Femur (tissue), 1 donor: ENCODE measurements around the gene MRTFA.

Source experiments
- DNase-seq: peaks from one replicate; pipeline ENCODE4 v3.0.0-alpha.2; 2017

The MRTFA gene

GRCh38 chr22:40407831-40408717 lies 228.4 kb downstream of the MRTFA start:
- no peak for DNase-seq

GRCh38 chr22:40407021-40407761 lies 229.3 kb downstream of the MRTFA start:
- DNase-seq = no peak

- no peak for DNase-seq
Measured at GRCh38 chr22:40406063-40406890, 230.2 kb downstream of the MRTFA start.

- DNase-seq = no peak
Measured at GRCh38 chr22:40405178-40406062, 231.1 kb downstream of the MRTFA start.

- no peak for DNase-seq
Measured at GRCh38 chr22:40404251-40405177, 232.0 kb downstream of the MRTFA start.

GRCh38 chr22:40403651-40404050 lies 232.9 kb downstream of the MRTFA start:
- no peak for DNase-seq

- no peak for DNase-seq
Measured at GRCh38 chr22:40403141-40403540, 233.4 kb downstream of the MRTFA start.

- DNase-seq = no peak
Measured at GRCh38 chr22:40401981-40402406, 234.5 kb downstream of the MRTFA start.

GRCh38 chr22:40401532-40401931 lies 235.0 kb downstream of the MRTFA start:
- no peak for DNase-seq

GRCh38 chr22:40400159-40400558 lies 236.4 kb downstream of the MRTFA start:
- DNase-seq = peak; percentile 47

GRCh38 chr22:40399621-40400020 lies 236.9 kb downstream of the MRTFA start:
- peak; percentile 47 for DNase-seq

GRCh38 chr22:40397396-40397795 lies 239.1 kb downstream of the MRTFA start:
- no peak for DNase-seq

- peak; percentile 68 for DNase-seq
Measured at GRCh38 chr22:40396882-40397281, 239.6 kb downstream of the MRTFA start.

- DNase-seq = no peak
Measured at GRCh38 chr22:40395607-40396006, 240.9 kb downstream of the MRTFA start.

GRCh38 chr22:40394607-40395006 lies 241.9 kb downstream of the MRTFA start:
- DNase-seq = no peak

- DNase-seq = no peak
Measured at GRCh38 chr22:40392618-40393017, 243.9 kb downstream of the MRTFA start.

- DNase-seq = no peak
Measured at GRCh38 chr22:40391417-40391816, 245.1 kb downstream of the MRTFA start.

GRCh38 chr22:40388231-40388630 lies 248.3 kb downstream of the MRTFA start:
- no peak for DNase-seq

- DNase-seq = no peak
Measured at GRCh38 chr22:40387746-40388145, 248.8 kb downstream of the MRTFA start.

GRCh38 chr22:40385036-40385782 lies 251.3 kb downstream of the MRTFA start:
- no peak for DNase-seq
